ENCODE data around the gene GJB3.
"Not testable (repeated sequence)": the region's sequence is repeated elsewhere in the genome, so short reads cannot be mapped to it uniquely, and the experiment has no call there.

The GJB3 gene

GRCh38 chr1:34781071-34781843 is at the start of gene GJB3:
GJB3 (plus strand) TSS chr1:34781214; CDS start chr1:34784763, 3,549 bp downstream.
- DNase-seq: no peak

GRCh38 chr1:34732831-34733230 is 48.2 kb upstream of the GJB3 start:
- not testable (repeated sequence) for DNase-seq

GRCh38 chr1:34736692-34737091 is 44.3 kb upstream of the GJB3 start:
- no peak for DNase-seq

GRCh38 chr1:34737236-34737635 is 43.8 kb upstream of the GJB3 start:
- DNase-seq: not testable (repeated sequence)

GRCh38 chr1:34739613-34740012 is 41.4 kb upstream of the GJB3 start:
- no peak for DNase-seq

- no peak for DNase-seq
Measured at GRCh38 chr1:34740161-34740868, 40.7 kb upstream of the GJB3 start.

GRCh38 chr1:34742667-34743270 is 38.2 kb upstream of the GJB3 start:
- no peak for DNase-seq

- DNase-seq: no peak
Measured at GRCh38 chr1:34743775-34744174, 37.2 kb upstream of the GJB3 start.

GRCh38 chr1:34744851-34745250 is 36.2 kb upstream of the GJB3 start:
- no peak for DNase-seq

GRCh38 chr1:34745666-34746065 is 35.3 kb upstream of the GJB3 start:
- no peak for DNase-seq

GRCh38 chr1:34746101-34746500 is 34.9 kb upstream of the GJB3 start:
- DNase-seq: no peak

GRCh38 chr1:34746785-34747637 is 34.0 kb upstream of the GJB3 start:
- no peak for DNase-seq

- DNase-seq: no peak
Measured at GRCh38 chr1:34747638-34747941, 33.4 kb upstream of the GJB3 start.

- no peak for DNase-seq
Measured at GRCh38 chr1:34749992-34750391, 31.0 kb upstream of the GJB3 start.

- no peak for DNase-seq
Measured at GRCh38 chr1:34750610-34751009, 30.4 kb upstream of the GJB3 start.

- DNase-seq: no peak
Measured at GRCh38 chr1:34753163-34753562, 27.9 kb upstream of the GJB3 start.

GRCh38 chr1:34754964-34755637 is 25.9 kb upstream of the GJB3 start, which contains the start of gene GJB5:
GJB5 (plus strand) TSS chr1:34755047; CDS start chr1:34757331, 2,284 bp downstream.
- DNase-seq: no peak

GRCh38 chr1:34755961-34756360 is 25.1 kb upstream of the GJB3 start:
- no peak for DNase-seq

GRCh38 chr1:34757386-34757785 is 23.6 kb upstream of the GJB3 start:
- no peak for DNase-seq

- no peak for DNase-seq
Measured at GRCh38 chr1:34758751-34759150, 22.3 kb upstream of the GJB3 start.

- DNase-seq: no peak
Measured at GRCh38 chr1:34759503-34760357, 21.3 kb upstream of the GJB3 start, which contains the start of gene GJB4. GJB4 (plus strand) TSS chr1:34759740; CDS start chr1:34761255, 1,515 bp downstream.
